Peyer's patch (tissue), 4 donors: ENCODE measurements around the gene PLB1.

Source experiments
- CTCF ChIP-seq, 6 experiments: fragments of 450-650 bp in 4 of 6; fragments of 200-600 bp in 2 of 6; sonication (generic) in 1 of 6; IDR thresholded peaks; one replicate each; pipeline ENCODE4 v1.5.1; 2017 to 2019; ENCODE audit warnings: antibody characterized with exemption in 6 of 6, mild to moderate bottlenecking in 3 of 6, moderate library complexity in 1 of 6
- POLR2A ChIP-seq, 2 donors: fragments of 450-650 bp; IDR thresholded peaks; one replicate each; pipeline ENCODE4 v1.5.1; 2017; ENCODE audit warnings: antibody characterized with exemption in 2 of 2, mild to moderate bottlenecking in 2 of 2, moderate library complexity in 2 of 2

GRCh38 chr2:28636491-28636890 is 140.6 kb downstream of the PLB1 start:
- no peak for TF ChIP-seq CTCF (IDR thresholded peaks at IDR 0.05)
- TF ChIP-seq POLR2A (IDR thresholded peaks at IDR 0.05): no peak
